Ovary (tissue), 9 donors: ENCODE data around the gene DNAI2. TPM values are rescaled to one million over a fixed set of nuclear protein-coding genes. Genes with fewer than 3 reads are reported as not detected.

ENCODE experiments used
- DNase-seq, 5 donors: peaks; one replicate each; pipeline ENCODE4 v3.0.0-alpha.2; 2019 to 2020
- H3K27ac ChIP-seq, 2 donors: fragments of 200-600 bp; one replicate each; pipeline versions ENCODE4 v1.5.1 to v1.8.0; 2019 to 2022
- H3K27me3 ChIP-seq: fragments of 200-600 bp; one replicate; pipeline ENCODE4 v1.8.0; 2022
- H3K36me3 ChIP-seq: fragments of 200-600 bp; sonication (generic); one replicate; pipeline ENCODE4 v1.5.1; 2019
- H3K4me1 ChIP-seq: one replicate; pipeline ENCODE4 v1.8.1; 2013; ENCODE audit warnings: mild to moderate bottlenecking, moderate library complexity; ENCODE audit not compliant: insufficient read depth
- H3K4me3 ChIP-seq: fragments of 200-600 bp; sonication (generic); one replicate; pipeline ENCODE4 v1.5.1; 2017
- H3K9me3 ChIP-seq, 2 donors: fragments of 200-600 bp in 1 of 2; sonication (generic) in 1 of 2; one replicate each; pipeline versions ENCODE4 v1.5.1 to v1.8.1; 2013 to 2019; ENCODE audit warnings: mild to moderate bottlenecking in 1 of 2, moderate library complexity in 1 of 2
- EP300 ChIP-seq: sonication (generic); formaldehyde crosslinking; IDR thresholded peaks from one replicate; pipeline ENCODE4 v1.6.1; 2017; ENCODE audit warnings: antibody characterized with exemption
- POLR2A ChIP-seq: fragments of 450-650 bp; IDR thresholded peaks from one replicate; pipeline ENCODE4 v1.6.1; 2017; ENCODE audit warnings: antibody characterized with exemption, mild to moderate bottlenecking, moderate library complexity
- WGBS, 3 donors: extraction: QIAGEN DNeasy Blood & Tissue Kit in 1 of 3; methylation state at CpG; one replicate each; pipeline versions ENCODE4 v1.1.5 to v1.1.7; 2013 to 2017; 5-methylcytosine and 5-hydroxymethylcytosine counted together
- intact Hi-C, 4 donors: fragments of 100-400 bp; cut with DNase I; formaldehyde crosslinking; loops; one replicate each; pipeline versions ENCODE4 v1.11.0 to v1.15.1; 2022 to 2023
- polyA plus RNA-seq, 2 donors: library from polyadenylated mRNA; stranded (reverse); fragments of 200-250 nt in 1 of 2; fragments of 350-450 nt in 1 of 2; fragmentation: Illumina TruSeq in 1 of 2; extraction: RNeasy Lipid Tissue Mini Kit (QIAGEN cat#74804) in 1 of 2; gene quantifications; one replicate each; pipeline ENCODE4 v1.2.3, GENCODE V29; 2013 to 2014
- total RNA-seq, 7 donors: library from RNA; depleted of rRNA in 2 of 7; stranded (reverse); fragments of >200 nt in 2 of 7; fragmentation: NEBNext Ultra II Directional in 3 of 7; extraction: Animal tissue kit (Norgen Biotek cat#: 25700) in 3 of 7; gene quantifications; one replicate each; pipeline versions ENCODE4 v1.1.0 to v1.2.4, GENCODE V29; 2016 to 2023
- TF ChIP-seq, protein P1 (sequence below), 3 donors: fragments of 450-650 bp in 2 of 3; fragments of 200-600 bp in 1 of 3; IDR thresholded peaks; one replicate each; pipeline versions ENCODE4 v1.5.1 to v1.8.0; 2016 to 2022; ENCODE audit warnings: antibody characterized with exemption in 3 of 3, mild to moderate bottlenecking in 1 of 3
- donor health status: DM: no; HTN: no; CAD: no; lungs with moderate emphysema.
- donor health status: DM: no; HTN: no; CAD: no.
- donor health status: Bipolar disorder and iron deficiency.
- donor health status: DM: yes; HTN: yes; CAD: no.
- donor health status: DM: no; HTN: no; CAD: no.
- donor health status: DM: yes; HTN: yes; CAD: no.

DNAI2 gene
- total and polyA plus RNA-seq, 9 donors, result 0.07 to 12.2 (median 0.66) TPM; not detected in 3

DNA sequence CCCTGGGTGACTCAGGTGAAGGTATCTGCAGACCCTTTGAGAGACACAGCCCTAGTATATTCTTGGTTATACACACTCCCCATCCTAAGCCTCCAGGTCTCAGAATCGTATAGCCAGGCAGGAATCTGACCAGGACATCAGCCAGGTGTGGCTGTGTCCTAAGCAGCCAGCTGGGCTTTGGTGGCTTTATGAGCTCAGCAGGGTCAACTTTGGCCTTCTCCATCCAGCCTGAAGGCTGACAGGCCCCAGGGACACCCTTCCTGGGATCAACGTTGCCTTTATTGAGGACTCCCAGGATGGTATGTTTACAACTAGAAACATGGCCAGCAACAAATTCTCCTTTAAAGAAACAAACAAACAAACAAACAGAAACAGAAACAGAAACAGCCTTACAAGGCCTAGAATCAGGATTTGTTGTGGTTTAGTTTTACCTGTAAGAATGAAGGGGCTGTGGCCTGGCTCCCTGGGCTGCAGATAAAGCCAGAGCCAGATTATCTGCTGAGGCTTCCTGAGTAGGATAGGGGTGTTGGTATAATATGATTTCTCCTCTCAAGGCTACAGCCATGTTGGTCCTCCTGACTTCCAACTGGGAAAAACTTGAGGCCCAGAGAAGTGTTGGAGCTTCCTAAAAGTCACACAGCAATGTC is 60.5 kb downstream of the DNAI2 start:
- H3K27me3 ChIP-seq, result no peaks in the 10 kb centered on the region
- WGBS, 3 donors, result 70 to 81% (median 77%) methylated on average over 2 of the region's 2 CpGs
- H3K4me3 ChIP-seq, result no peak overlapping the region
- H3K9me3 ChIP-seq, result peaks cover 0 to 5% of the 10 kb centered on the region in 2 donors
- H3K27ac ChIP-seq, result no peak overlapping the region
- no peaks in the 10 kb centered on the region for H3K4me1 ChIP-seq
- intact Hi-C loops, result no loop called here
- TF ChIP-seq POLR2A (no peak), EP300 (no peak)
- TF ChIP-seq, protein P1, sequence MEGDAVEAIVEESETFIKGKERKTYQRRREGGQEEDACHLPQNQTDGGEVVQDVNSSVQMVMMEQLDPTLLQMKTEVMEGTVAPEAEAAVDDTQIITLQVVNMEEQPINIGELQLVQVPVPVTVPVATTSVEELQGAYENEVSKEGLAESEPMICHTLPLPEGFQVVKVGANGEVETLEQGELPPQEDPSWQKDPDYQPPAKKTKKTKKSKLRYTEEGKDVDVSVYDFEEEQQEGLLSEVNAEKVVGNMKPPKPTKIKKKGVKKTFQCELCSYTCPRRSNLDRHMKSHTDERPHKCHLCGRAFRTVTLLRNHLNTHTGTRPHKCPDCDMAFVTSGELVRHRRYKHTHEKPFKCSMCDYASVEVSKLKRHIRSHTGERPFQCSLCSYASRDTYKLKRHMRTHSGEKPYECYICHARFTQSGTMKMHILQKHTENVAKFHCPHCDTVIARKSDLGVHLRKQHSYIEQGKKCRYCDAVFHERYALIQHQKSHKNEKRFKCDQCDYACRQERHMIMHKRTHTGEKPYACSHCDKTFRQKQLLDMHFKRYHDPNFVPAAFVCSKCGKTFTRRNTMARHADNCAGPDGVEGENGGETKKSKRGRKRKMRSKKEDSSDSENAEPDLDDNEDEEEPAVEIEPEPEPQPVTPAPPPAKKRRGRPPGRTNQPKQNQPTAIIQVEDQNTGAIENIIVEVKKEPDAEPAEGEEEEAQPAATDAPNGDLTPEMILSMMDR (IDR thresholded peaks at IDR 0.05), result no peak
- no peaks in the 10 kb centered on the region for H3K36me3 ChIP-seq
- DNase-seq, result no peak

DNA sequence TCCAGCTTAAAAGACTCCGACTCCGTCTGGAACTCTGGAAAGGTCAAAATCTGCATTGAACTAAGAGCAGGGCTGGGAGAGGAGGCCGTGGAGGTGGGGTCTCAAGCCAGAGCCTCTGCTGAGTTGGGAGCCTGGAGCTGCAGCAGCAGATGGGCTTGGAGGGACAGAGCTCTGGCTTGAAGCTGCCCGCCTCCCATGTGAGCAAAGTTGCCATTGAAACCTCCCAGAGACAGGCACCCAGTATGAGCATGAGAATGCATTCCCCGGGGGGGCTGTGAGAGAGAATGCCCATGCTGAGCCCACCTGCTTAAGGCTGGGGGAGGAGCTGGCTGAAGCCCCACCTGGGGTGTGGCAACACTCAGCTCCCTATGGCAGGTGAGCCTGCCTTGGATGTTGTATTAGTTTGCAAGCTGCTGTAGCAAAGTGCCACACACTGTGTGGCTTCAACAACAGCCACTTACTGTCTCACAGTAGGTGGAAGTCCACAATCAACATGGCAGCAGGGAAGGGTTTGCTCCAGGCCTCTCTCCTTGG is 61.6 kb downstream of the DNAI2 start:
- Histone ChIP-seq H3K27ac (no peak overlapping the region), H3K36me3 (no peaks in the 10 kb centered on the region), H3K4me3 (no peak overlapping the region), H3K9me3 (peaks cover 0 to 5% of the 10 kb centered on the region in 2 donors), H3K4me1 (no peaks in the 10 kb centered on the region), H3K27me3 (no peaks in the 10 kb centered on the region)
- intact Hi-C loops, result no loop called here
- WGBS, 3 donors, result 77 to 82% (median 78%) methylated on average over 5 of the region's 5 CpGs
- DNase-seq, result no peak
- TF ChIP-seq EP300 (no peak), POLR2A (no peak)
- TF ChIP-seq, protein P1 (IDR thresholded peaks at IDR 0.05), result no peak

DNA sequence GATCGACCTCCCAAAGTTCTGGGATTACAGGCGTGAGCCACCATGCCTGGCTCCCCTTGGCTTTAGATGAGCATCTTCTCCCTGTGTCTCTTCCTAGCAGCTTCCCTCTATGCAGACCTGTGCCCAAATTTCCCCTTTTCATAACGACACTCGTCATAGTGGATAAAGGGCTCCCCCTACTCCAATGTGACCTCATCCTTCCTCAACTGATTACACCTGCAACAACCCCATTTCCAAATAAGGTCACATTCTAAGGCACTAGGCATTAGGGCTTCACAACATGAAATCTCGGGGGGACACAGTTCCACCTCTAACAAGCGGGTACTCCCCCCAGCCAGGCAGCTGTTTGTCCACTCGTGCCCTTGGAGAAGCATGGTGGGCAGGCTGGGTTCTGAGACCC is 62.3 kb downstream of the DNAI2 start:
- Histone ChIP-seq H3K4me3 (no peak overlapping the region), H3K27me3 (no peaks in the 10 kb centered on the region), H3K27ac (no peak overlapping the region), H3K4me1 (no peaks in the 10 kb centered on the region), H3K9me3 (peaks cover 0 to 5% of the 10 kb centered on the region in 2 donors), H3K36me3 (no peaks in the 10 kb centered on the region)
- 72 to 79% (median 73%) methylated on average over 7 of the region's 7 CpGs for WGBS, 3 donors
- no peak for DNase-seq
- TF ChIP-seq, protein P1 (IDR thresholded peaks at IDR 0.05), result no peak
- TF ChIP-seq POLR2A, result no peak
- TF ChIP-seq EP300, result no peak
- intact Hi-C loops, result no loop called here

DNA sequence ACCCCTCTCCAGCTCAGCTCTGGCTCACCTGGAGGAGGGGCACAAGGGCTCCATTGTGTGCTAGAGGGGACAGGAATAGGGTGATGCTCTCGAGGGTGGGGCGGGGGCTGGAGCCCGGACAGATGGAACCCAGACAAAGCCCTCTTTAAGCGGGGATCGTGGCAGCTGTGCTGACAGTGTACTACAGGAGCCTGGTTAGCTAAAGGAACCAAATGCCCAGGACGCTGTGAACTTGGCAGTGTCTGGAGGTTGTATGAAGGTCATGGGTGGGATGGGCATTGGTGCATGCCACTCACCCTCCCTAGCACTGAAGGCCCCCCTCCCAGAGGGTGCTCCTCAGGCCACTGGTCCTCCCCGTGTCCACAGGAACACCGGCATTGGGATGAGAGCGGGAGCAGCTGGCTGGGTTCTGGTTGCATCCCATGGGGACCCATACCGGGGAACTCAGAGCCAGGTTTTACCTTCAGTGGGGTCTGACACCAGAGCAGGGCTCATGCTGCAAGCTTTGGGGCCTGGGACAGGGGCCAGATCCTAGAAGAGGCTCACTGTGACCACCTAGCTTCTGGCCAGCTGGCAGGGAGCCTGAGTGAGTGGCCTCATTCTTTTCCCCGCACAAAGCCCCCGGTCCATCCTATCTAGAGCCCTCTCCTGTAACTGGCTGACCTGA is 63.9 kb downstream of the DNAI2 start:
- intact Hi-C loops, result no loop called here
- no peak for DNase-seq
- Histone ChIP-seq H3K4me3 (no peak overlapping the region), H3K9me3 (peaks cover 0 to 5% of the 10 kb centered on the region in 2 donors), H3K4me1 (no peaks in the 10 kb centered on the region), H3K27me3 (no peaks in the 10 kb centered on the region), H3K36me3 (no peaks in the 10 kb centered on the region), H3K27ac (no peak overlapping the region)
- TF ChIP-seq POLR2A, result no peak
- TF ChIP-seq, protein P1 (IDR thresholded peaks at IDR 0.05), result no peak
- TF ChIP-seq EP300, result no peak
- WGBS, 3 donors, result 49 to 65% (median 52%) methylated on average over 11 to 12 of the region's 12 CpGs
